ENCODE data around the gene PCSK2. TPM values are rescaled to one million over a fixed set of nuclear protein-coding genes. Genes with fewer than 3 reads are reported as not detected.

The PCSK2 gene
- total and polyA plus RNA-seq, 2 donors (not counting 3 experiments of a cell fraction or from before 2014, with no cell fraction given): not detected

DNA sequence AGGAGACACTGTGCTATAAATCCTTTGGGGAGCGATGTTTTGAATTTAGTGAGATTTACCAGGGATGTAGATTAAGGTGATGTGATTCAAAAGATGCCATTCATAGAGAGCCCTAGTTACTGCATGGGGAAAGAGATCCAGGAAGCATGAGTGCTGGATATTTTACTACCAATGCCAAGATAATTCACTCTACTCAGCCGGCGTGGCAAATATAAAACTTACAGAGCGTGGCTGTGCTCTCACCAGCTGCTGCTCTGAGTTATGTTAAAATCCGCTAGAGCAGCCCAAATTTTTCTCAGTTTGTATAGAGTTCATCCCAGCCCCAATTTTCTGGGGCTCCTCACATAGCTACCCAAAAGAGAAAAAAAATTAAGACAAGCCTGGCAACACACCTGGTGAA is 255.7 kb downstream of the PCSK2 start:
- no peaks in the 10 kb centered on the region for H3K9me1 ChIP-seq (replicated peaks; ENCODE audit: control insufficient read depth, extremely low read depth, insufficient read depth, low read length)
- no peak overlapping the region for H3K4me2 ChIP-seq (ENCODE audit: insufficient read depth, low read length)
- dilution Hi-C loops (cut with MboI; ENCODE audit: extremely low pct_ligation_motif_present, low sequenced_read_pairs): no loop called here
- ChIA-PET CTCF (interaction anchor here (0.7 to 1.2 kb wide), 2 partner anchors 309 to 456 kb away, joined by 3 to 4 read pairs; no protein-coding TSS in a partner anchor), POLR2A (no interaction called here)
- no peak for DNase-seq (ENCODE audit: low read depth, low spot score)
- BruUV-seq (replicated peaks): no TSS peak
- H3K27ac ChIP-seq (ENCODE audit: insufficient read depth, low read depth, low read length): no peak overlapping the region
- H3K4me3 ChIP-seq (replicated peaks in 1 of 3; ENCODE audit: insufficient read depth in 1 of 3, low read depth in 1 of 3, low read length in 3 of 3): no peak overlapping the region
- intact Hi-C loops (cut with micrococcal nuclease): no loop called here
- H3K79me2 ChIP-seq (ENCODE audit: control insufficient read depth, insufficient read depth, low read length): no peaks in the 10 kb centered on the region
- H4K20me1 ChIP-seq (replicated peaks; ENCODE audit: control insufficient read depth, extremely low read depth, insufficient read depth, low read length): no peaks in the 10 kb centered on the region
- no peaks in the 10 kb centered on the region for H3K4me1 ChIP-seq (ENCODE audit: control insufficient read depth, extremely low read depth, insufficient read depth, low read length)
- no peak overlapping the region for H3K9ac ChIP-seq (replicated peaks; ENCODE audit: extremely low read depth, insufficient read depth, low read length)
- H3K36me3 ChIP-seq (ENCODE audit: control insufficient read depth in 2 of 2, extremely low read depth in 1 of 2, insufficient read depth in 2 of 2, low read length in 2 of 2): no peaks in the 10 kb centered on the region
- H3K9me3 ChIP-seq (replicated peaks; ENCODE audit: control insufficient read depth, insufficient read depth, low read length): no peaks in the 10 kb centered on the region
- no peak for FAIRE-seq
- peaks cover 9 to 11% of the 10 kb centered on the region in 2 experiments for H3K27me3 ChIP-seq (ENCODE audit: control insufficient read depth in 2 of 2, insufficient read depth in 2 of 2, low read length in 2 of 2)
- no peak overlapping the region for H2AFZ ChIP-seq (ENCODE audit: low read depth, low read length)
- no peak for TF ChIP-seq EZH2 (IDR thresholded peaks at IDR 0.05; ENCODE audit: borderline replicate concordance, low read depth, low read length, severe bottlenecking)
- TF ChIP-seq JUN (IDR thresholded peaks at IDR 0.05; ENCODE audit: borderline replicate concordance, insufficient read depth, insufficient read length, low read depth): no peak
- TF ChIP-seq POLR2AphosphoS5 (IDR thresholded peaks at IDR 0.05; ENCODE audit: insufficient read depth, low read depth, low read length): no peak
- no peak for TF ChIP-seq FOS (IDR thresholded peaks at IDR 0.05; ENCODE audit: borderline replicate concordance, insufficient read depth, low read length)
- TF ChIP-seq POLR2A (IDR thresholded peaks at IDR 0.05; ENCODE audit: low read depth, low read length): no peak
- no peak for TF ChIP-seq GATA2 (IDR thresholded peaks at IDR 0.05; ENCODE audit: insufficient read depth, insufficient read length, low read depth, low read length)
- no peak for TF ChIP-seq MYC (IDR thresholded peaks at IDR 0.05; ENCODE audit: low read depth, low read length)
- TF ChIP-seq, protein P1, sequence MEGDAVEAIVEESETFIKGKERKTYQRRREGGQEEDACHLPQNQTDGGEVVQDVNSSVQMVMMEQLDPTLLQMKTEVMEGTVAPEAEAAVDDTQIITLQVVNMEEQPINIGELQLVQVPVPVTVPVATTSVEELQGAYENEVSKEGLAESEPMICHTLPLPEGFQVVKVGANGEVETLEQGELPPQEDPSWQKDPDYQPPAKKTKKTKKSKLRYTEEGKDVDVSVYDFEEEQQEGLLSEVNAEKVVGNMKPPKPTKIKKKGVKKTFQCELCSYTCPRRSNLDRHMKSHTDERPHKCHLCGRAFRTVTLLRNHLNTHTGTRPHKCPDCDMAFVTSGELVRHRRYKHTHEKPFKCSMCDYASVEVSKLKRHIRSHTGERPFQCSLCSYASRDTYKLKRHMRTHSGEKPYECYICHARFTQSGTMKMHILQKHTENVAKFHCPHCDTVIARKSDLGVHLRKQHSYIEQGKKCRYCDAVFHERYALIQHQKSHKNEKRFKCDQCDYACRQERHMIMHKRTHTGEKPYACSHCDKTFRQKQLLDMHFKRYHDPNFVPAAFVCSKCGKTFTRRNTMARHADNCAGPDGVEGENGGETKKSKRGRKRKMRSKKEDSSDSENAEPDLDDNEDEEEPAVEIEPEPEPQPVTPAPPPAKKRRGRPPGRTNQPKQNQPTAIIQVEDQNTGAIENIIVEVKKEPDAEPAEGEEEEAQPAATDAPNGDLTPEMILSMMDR (IDR thresholded peaks at IDR 0.05; ENCODE audit: extremely low read depth in 1 of 2, insufficient read depth in 1 of 2, low read depth in 1 of 2, low read length in 2 of 2): no peak
- TF ChIP-seq, protein P2, sequence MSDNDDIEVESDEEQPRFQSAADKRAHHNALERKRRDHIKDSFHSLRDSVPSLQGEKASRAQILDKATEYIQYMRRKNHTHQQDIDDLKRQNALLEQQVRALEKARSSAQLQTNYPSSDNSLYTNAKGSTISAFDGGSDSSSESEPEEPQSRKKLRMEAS (IDR thresholded peaks at IDR 0.05; ENCODE audit: insufficient read depth, insufficient read length): no peak

All from endothelial cell of umbilical vein (primary cell).